Measurements from ENCODE around the gene RERE.

Gene RERE

DNA sequence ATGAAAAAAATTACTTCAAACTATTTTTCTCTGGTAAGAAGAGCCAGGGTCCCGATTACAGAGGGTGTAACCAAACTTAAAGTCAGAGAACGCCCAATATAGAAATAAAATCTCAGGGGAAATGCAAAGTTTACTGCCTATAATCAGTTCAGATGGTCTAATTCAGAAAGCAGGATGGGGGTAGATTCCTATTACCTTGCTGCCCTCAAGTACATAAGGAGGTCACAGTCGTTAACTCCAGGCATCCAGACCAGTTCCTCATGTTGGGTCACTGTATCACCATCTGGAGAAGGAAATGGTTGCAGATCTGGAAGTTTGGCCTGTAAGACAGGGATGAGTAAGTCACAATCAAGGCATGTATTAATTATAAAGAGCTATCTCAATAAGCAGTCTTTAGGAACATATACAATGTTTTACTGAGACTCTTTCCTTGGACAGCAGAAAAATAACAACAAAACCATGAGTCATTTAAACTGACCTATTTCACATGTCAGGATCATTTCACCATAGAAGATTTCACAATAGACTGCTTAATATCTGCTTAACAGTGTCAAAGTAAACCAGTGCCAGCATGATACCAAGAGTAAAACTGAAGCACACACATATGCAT lies 320.1 kb downstream of the RERE start:
- no peak for DNase-seq

DNA sequence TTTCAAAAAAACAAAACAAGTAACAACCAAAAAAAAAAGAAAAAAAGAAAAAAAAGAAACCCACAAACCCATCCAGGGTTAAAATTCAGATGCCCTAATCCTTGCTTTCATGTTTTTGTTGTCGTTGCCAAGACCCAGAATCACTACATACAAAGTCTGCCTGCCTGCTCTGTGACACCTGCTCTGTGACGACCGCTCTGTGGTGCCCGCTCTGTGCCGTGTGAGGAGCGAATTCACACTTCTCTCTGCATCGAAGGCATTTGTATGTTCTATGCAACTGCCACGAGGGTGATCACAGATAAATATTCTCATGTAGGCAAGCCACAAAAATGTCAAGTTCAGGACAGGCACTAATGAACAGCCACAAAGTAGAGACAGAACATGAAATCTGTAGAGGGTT lies 321.0 kb downstream of the RERE start:
- no peak for DNase-seq

GRCh38 chr1:8495928-8496401 lies 321.5 kb downstream of the RERE start:
- peak; percentile 13 to 25 for DNase-seq

DNA sequence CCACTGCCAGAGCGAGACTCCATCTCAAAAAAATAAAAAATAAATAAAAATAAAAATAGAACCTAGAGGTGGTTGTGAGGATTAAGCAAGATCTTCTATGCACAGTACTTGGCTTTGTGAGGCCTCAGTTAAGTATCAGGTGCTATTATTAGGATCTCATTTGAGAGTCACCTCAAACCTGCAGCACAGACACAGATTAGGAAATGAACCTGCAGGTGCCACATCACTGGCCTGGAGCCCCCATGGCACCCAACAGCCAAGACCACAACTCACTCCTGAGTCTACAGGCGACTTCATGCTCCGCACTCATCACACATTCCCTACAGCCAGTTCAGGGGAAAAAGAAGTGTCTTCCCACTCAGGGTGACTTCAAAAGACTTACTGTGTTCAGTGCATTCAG lies 322.8 kb downstream of the RERE start:
- no peak for DNase-seq

DNA sequence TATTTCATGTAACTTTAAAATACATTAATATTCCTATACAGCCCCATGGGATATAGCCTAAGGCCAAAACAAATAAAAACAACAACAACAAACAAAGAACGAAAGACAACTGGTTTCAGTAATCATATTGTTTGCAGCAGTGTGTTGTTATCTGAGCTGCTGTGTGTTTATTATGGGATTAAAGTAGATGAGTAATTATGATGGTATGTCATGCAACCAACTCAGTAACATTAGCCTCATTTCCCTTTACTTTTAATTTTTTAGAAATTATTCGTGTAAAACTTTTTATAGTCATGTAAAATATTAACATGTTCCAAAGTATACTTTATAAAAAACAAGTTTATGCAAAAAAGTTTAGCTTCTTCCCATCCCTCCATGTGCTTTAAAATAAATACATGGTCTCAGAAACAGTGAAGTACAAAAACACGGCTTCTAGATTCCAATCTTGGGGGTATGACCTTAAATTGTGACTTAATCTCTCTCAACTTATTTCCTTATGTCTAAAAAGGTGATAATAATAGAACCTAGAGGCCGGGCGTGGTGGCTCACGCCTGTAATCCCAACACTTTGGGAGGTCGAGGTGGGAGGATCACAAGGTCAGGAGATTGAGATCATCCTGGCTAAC lies 323.4 kb downstream of the RERE start:
- DNase-seq: no peak

- no peak for DNase-seq
These were observed 330.2 kb downstream of the RERE start for GRCh38 chr1:8487249-8487648.

- no peak for DNase-seq
These were observed 331.4 kb downstream of the RERE start for GRCh38 chr1:8486047-8486446.

DNA sequence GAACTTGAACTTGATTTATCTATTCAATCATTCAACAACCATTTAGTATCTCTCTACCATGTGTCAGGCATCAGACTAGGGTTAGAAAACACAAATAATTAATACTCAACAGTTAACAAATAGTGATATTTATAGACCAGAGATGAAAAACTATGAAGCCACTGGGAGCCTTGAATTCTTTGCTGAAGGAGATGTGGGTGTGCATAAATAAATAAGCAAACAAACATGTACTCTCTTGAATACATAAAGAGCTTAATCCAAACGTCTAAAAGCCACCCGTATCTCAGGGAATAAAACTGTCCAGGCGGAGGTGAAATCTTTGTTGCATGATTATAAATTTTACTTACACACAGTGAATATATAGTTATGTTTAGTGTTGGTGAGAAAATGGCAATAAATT lies 333.9 kb downstream of the RERE start:
- no peak for DNase-seq

- no peak for DNase-seq
These were observed 334.5 kb downstream of the RERE start for GRCh38 chr1:8482979-8483381.

GRCh38 chr1:8481650-8482380 lies 335.6 kb downstream of the RERE start:
- DNase-seq: no peak

DNA sequence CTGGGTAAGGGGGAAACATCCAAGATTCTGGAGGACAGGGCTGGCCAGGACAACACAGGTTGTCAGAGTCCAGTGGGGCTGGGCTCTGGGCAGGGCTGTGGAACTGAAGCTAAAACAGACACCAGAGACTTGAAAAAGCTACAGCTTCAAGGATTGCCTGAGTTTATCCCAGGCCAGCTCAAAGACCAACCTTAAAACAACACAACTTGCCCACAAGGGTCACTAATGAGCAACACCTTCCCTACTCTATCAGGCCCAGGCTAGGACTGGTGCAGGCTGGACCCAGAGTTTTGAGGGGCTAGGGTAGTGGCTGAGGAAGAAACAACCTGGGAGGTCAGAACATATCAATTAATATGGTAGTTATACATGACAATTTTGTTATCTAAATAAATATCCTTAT lies 338.9 kb downstream of the RERE start:
- DNase-seq: no peak

- no peak for DNase-seq
These were observed 339.5 kb downstream of the RERE start for GRCh38 chr1:8477983-8478362.

DNA sequence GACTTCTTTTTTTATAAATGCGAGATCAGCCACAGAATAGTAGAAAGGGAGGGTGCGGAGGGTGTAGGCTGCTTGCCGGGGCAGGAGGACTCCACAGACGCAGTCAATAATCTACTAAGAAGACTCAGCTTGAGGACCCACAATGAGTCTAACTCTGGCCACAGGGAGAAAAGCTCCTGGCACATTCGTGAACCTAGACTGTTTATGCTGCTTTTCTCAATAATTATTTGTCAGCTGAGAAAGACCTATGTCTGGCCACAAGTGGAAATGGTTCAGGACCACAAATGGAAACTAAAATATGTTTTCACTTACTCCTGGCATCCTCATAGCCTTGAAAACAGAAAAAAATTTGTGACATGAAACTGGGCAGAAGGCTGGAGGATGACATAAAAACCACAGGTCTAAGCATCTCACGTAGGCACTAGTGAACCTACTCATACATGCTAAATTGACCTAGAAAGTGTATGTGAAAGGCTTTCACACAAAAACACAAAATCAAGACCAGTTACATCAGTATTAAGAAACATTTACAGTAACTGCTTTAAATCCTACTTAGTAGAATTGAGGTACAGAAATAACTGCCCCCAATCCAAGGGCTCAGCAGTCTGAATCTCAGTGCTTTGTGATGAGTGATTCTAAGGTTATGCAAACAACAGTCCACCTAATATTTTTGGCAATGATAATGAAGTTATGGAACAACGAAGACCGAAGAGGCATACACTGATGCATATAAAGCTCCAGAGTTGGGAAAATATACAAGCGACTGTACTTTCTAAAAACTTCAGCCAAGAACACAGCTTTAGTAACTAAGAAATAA lies 340.1 kb downstream of the RERE start:
- no peak for DNase-seq

- DNase-seq: no peak
These were observed 341.4 kb downstream of the RERE start for GRCh38 chr1:8476006-8476405.

DNA sequence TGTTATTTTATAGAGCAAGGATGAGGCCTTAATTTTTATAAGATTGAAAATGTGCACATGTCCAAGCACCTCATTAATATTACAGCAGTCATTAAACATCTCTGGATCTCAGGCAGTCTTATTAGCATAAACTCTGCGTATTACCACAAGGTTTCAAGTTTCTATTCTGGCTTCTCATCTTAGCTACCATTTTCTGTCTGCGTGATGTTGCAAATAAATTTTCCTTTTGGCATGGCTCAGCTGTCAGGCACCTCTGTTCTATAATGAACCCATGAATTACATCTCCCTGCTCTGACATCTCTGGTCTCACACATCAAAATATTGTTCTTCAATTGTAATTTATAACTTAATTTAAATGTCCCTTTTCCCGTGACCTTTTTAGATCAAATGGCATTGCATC lies 343.1 kb downstream of the RERE start:
- DNase-seq: no peak

DNA sequence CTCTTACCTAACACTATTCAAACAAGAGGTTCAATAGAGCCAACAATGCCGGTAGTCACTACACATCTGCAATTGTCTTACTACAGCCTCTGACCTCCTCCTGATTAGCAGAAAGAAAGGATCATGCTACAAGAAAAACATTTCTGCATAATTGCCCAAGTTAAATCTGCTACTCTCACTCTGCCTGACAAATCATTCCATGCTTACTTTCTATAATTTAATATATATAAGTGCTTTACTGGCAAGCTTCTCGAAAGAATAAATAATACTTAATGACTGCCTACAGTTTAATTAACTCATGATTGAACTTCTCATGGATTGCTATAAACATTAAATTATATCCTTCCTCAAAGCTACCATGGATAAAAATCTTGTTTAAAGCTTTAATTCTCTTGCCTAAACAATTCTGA lies 343.5 kb downstream of the RERE start:
- no peak for DNase-seq

GRCh38 chr1:8473121-8473875 lies 344.1 kb downstream of the RERE start:
- no peak for DNase-seq

DNA sequence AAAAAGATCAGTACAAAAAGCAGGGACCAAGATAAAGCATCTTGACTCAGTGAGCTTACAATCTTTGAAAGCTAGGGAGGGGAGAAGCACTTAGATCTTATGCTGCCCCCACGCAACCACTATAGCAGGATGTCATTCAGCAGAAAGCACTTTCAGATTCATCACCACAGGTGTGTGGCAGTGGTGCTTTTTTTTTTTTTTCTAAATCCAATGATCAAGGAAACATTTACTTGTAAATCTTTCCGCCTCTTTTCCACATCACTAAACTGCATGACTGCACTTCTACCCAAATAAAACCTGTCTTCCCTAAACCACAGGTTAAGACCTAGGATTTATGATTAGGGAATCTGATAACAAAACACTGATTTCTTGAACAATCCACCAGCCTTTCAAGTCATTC lies 344.8 kb downstream of the RERE start:
- peak; percentile 49 to 55 for DNase-seq

DNA sequence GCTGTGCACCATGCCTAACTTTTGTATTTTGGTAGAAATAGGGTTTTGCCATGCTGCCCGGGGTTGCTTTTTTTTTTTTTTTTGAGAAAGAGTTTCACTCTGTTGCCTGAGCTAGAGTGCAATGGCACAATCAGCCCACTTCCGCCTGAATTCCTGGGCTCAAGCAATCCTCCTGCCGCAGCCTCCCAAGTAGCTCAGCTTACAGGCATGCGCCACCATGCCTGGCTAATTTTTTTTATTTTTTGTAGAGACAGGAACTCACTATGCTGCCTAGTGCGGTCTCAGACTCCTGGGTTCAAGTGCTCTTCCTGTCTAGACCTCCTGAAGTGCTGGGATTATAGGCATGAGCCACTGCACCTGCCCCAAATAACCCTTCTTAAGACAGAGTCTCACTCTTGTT lies 346.0 kb downstream of the RERE start:
- DNase-seq: no peak

- no peak for DNase-seq
These were observed 348.7 kb downstream of the RERE start for GRCh38 chr1:8468751-8469150.

GRCh38 chr1:8467308-8467707 lies 350.1 kb downstream of the RERE start:
- DNase-seq: no peak

DNA sequence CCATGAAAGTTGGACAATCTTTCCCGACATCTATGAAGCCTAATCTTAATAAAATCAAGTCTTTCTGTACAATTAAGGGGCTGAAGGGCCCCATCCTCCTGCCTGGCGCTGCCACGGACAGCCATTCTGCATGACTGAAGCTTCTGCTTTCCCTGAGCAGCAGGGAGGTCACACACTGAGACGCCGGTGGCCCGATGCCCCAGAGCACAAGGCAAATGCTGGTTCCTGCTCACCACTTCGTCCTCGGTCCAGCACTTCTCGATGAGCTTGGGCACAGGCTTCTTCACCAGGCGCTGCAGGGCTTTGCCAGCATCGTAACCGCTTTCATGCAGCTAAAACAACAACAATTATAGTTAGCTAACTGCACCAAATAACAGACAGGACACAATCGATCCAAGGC lies 351.7 kb downstream of the RERE start:
- DNase-seq: no peak

DNA sequence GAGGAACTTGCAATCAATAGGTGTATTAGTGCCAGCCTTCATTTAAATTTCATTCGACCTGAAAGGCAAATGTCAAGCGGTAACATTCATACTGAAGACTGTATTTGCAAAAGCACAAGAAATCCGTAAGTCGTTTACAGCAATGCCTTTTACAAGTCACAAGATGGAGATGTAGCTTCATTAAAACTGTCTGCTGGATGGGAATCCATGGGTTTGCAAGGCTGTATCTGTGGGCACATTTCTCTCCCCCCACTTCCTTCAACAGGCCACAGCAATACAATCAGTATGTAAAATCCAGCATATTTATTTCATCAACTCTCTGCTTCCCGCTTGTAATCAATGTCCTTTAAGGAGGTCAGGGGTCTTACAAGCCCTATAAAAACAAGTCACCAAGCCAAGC lies 352.4 kb downstream of the RERE start:
- no peak for DNase-seq
